WTC11 (cell line): Measurements from ENCODE around the gene ITM2C. TPM values are rescaled to one million over a fixed set of nuclear protein-coding genes. Genes with fewer than 3 reads are reported as not detected.

Source experiments
- ATAC-seq: fragments of 200-7000 bp; cut with Tn5 transposase; 2 replicates; pipeline ENCODE4 v1.10.0; 2021; ENCODE audit warnings: mild to moderate bottlenecking, moderate library complexity
- CTCF ChIA-PET: fragments of 300-600 bp; sonication (Branson Sonifier 250); formaldehyde crosslinking; loops from one replicate; lab custom pipeline; 2021; ENCODE audit warnings: antibody characterized with exemption; lab: Charles Lee
- POLR2A ChIA-PET: fragments of 350-600 bp; sonication (Branson Sonifier 250); formaldehyde crosslinking; loops from one replicate; lab custom pipeline; 2021; ENCODE audit warnings: antibody characterized with exemption; lab: Charles Lee
- DNase-seq: peaks from one replicate; pipeline ENCODE4 v3.0.0; 2021; ENCODE audit warnings: low spot score
- H3K27ac Mint-ChIP-seq: 2 replicates; pipeline ENCODE4 v1.8.0; 2021; ENCODE audit warnings: mixed read lengths
- H3K27me3 Mint-ChIP-seq: 2 replicates; pipeline ENCODE4 v1.8.0; 2021; ENCODE audit warnings: low read depth, mild to moderate bottlenecking, moderate library complexity, mixed read lengths
- H3K36me3 Mint-ChIP-seq: 2 replicates; pipeline ENCODE4 v1.8.0; 2021; ENCODE audit warnings: mixed read lengths
- H3K4me1 Mint-ChIP-seq: 2 replicates; pipeline ENCODE4 v1.8.0; 2022; ENCODE audit warnings: mixed read lengths
- H3K4me3 Mint-ChIP-seq: 2 replicates; pipeline ENCODE4 v1.8.0; 2021; ENCODE audit warnings: mild to moderate bottlenecking, moderate library complexity, mixed read lengths
- H3K9me3 Mint-ChIP-seq: 2 replicates; pipeline ENCODE4 v1.8.0; 2021; ENCODE audit warnings: mixed read lengths
- ATF3 ChIP-seq: sonication (generic); formaldehyde crosslinking; conservative IDR thresholded peaks from 2 replicates; pipeline ENCODE4 v1.8.1; 2022; ENCODE audit warnings: mild to moderate bottlenecking, missing genetic modification reagents
- CREM ChIP-seq: sonication (generic); formaldehyde crosslinking; IDR thresholded peaks from 2 replicates; pipeline ENCODE4 v1.8.1; 2022; ENCODE audit warnings: mild to moderate bottlenecking, missing genetic modification reagents, moderate library complexity
- E2F5 ChIP-seq: sonication (generic); formaldehyde crosslinking; IDR thresholded peaks from 2 replicates; pipeline ENCODE4 v1.8.1; 2022; ENCODE audit warnings: mild to moderate bottlenecking, moderate library complexity, missing genetic modification reagents
- ETV6 ChIP-seq: sonication (generic); formaldehyde crosslinking; IDR thresholded peaks from 2 replicates; pipeline ENCODE4 v1.8.1; 2022; ENCODE audit warnings: mild to moderate bottlenecking, missing genetic modification reagents
- FOXP4 ChIP-seq: sonication (generic); formaldehyde crosslinking; IDR thresholded peaks from 2 replicates; pipeline ENCODE4 v1.8.0; 2022; ENCODE audit warnings: mild to moderate bottlenecking, missing genetic modification reagents
- IRF1 ChIP-seq: sonication (generic); formaldehyde crosslinking; IDR thresholded peaks from 2 replicates; pipeline ENCODE4 v1.8.0; 2023; ENCODE audit warnings: missing genetic modification reagents
- JAZF1 ChIP-seq: fragments of 250-450 bp; sonication (Bioruptor Pico); IDR thresholded peaks from 2 replicates; pipeline ENCODE4 v1.9.0; 2021; ENCODE audit warnings: moderate library complexity, mild to moderate bottlenecking, inconsistent platforms
- MAX ChIP-seq: sonication (generic); formaldehyde crosslinking; IDR thresholded peaks from 2 replicates; pipeline ENCODE4 v1.8.0; 2022; ENCODE audit warnings: mild to moderate bottlenecking, missing genetic modification reagents
- MXD4 ChIP-seq: fragments of 250-450 bp; sonication (Bioruptor Pico); IDR thresholded peaks from 2 replicates; pipeline ENCODE4 v1.8.0; 2021; ENCODE audit warnings: mild to moderate bottlenecking, moderate library complexity, borderline replicate concordance
- NFYB ChIP-seq: sonication (generic); formaldehyde crosslinking; conservative IDR thresholded peaks from 2 replicates; pipeline ENCODE4 v1.8.0; 2022; ENCODE audit warnings: low read depth, missing genetic modification reagents
- NR2C2 ChIP-seq: sonication (generic); formaldehyde crosslinking; IDR thresholded peaks from 2 replicates; pipeline ENCODE4 v1.8.0; 2022; ENCODE audit warnings: mild to moderate bottlenecking, missing genetic modification reagents
- PREB ChIP-seq: sonication (generic); formaldehyde crosslinking; IDR thresholded peaks from 2 replicates; pipeline ENCODE4 v1.8.1; 2022; ENCODE audit warnings: mild to moderate bottlenecking, missing genetic modification reagents, moderate library complexity, borderline replicate concordance
- TEAD4 ChIP-seq: sonication (generic); formaldehyde crosslinking; IDR thresholded peaks from 2 replicates; pipeline ENCODE4 v1.8.0; 2022; ENCODE audit warnings: mild to moderate bottlenecking, missing genetic modification reagents
- TP53 ChIP-seq: sonication (generic); formaldehyde crosslinking; IDR thresholded peaks from 2 replicates; pipeline ENCODE4 v1.8.1; 2023; ENCODE audit warnings: mild to moderate bottlenecking, missing genetic modification reagents
- USF1 ChIP-seq: sonication (generic); formaldehyde crosslinking; IDR thresholded peaks from 2 replicates; pipeline ENCODE4 v1.8.0; 2022; ENCODE audit warnings: mild to moderate bottlenecking, missing genetic modification reagents
- ZBTB43 ChIP-seq: sonication (generic); formaldehyde crosslinking; IDR thresholded peaks from 2 replicates; pipeline ENCODE4 v1.8.1; 2023; ENCODE audit warnings: mild to moderate bottlenecking, missing genetic modification reagents
- ZNF138 ChIP-seq: sonication (generic); formaldehyde crosslinking; conservative IDR thresholded peaks from 2 replicates; pipeline ENCODE4 v1.8.1; 2022; ENCODE audit warnings: mild to moderate bottlenecking, moderate library complexity, missing genetic modification reagents
- total RNA-seq: library from RNA; stranded (reverse); gene quantifications from 3 replicates; pipeline ENCODE4 v1.2.3, GENCODE V29; 2021

The ITM2C gene
- total RNA-seq, 1 experiment from 2014 or later, result 316 TPM

GRCh38 chr2:230891064-230891463, 26.3 kb downstream of the ITM2C start:
- TF ChIP-seq FOXP4 (CRISPR knock-in tag), result no peak
- TF ChIP-seq ZBTB43 (CRISPR knock-in tag), result no peak
- no peak for TF ChIP-seq CREM (CRISPR knock-in tag)
- no peak for TF ChIP-seq PREB
- H3K27me3 Mint-ChIP-seq, result no peaks in the 10 kb centered on the region; the same call in 1 of the 2 replicates
- DNase-seq (no peak), ATAC-seq (no peak)
- no peaks in the 10 kb centered on the region for H3K36me3 Mint-ChIP-seq
- H3K4me1 Mint-ChIP-seq, result peaks cover 28% of the 10 kb centered on the region
- POLR2A ChIA-PET, result no interaction called here
- 0 out of 2 replicates have a peak, but pooled peaks cover 3% of the 10 kb centered on the region for H3K9me3 Mint-ChIP-seq
- CTCF ChIA-PET, result interaction anchor here (1.0 to 3.1 kb wide), 4 partner anchors 33 to 162 kb away, joined by 3 to 14 read pairs (median 6); partner anchors contain the start of gene GPR55
- no peak overlapping the region for H3K27ac Mint-ChIP-seq
- no peak overlapping the region for H3K4me3 Mint-ChIP-seq

GRCh38 chr2:230891509-230891908, 26.8 kb downstream of the ITM2C start:
- ChIA-PET CTCF (interaction anchor here (1.0 to 3.1 kb wide), 4 partner anchors 33 to 162 kb away, joined by 3 to 14 read pairs (median 6); partner anchors contain the start of gene GPR55), POLR2A (no interaction called here)
- Mint-ChIP-seq H3K9me3 (0 out of 2 replicates have a peak, but pooled peaks cover 3% of the 10 kb centered on the region), H3K4me3 (no peak overlapping the region), H3K27ac (no peak overlapping the region), H3K4me1 (peaks cover 23% of the 10 kb centered on the region), H3K27me3 (no peaks in the 10 kb centered on the region; the same call in 1 of the 2 replicates), H3K36me3 (no peaks in the 10 kb centered on the region)
- TF ChIP-seq USF1 (CRISPR knock-in tag) (no peak), ZNF138 (CRISPR knock-in tag) (no peak), E2F5 (CRISPR knock-in tag) (no peak), ATF3 (CRISPR knock-in tag) (no peak), IRF1 (no peak), TEAD4 (CRISPR knock-in tag) (no peak), MXD4 (CRISPR knock-in tag) (no peak), NFYB (CRISPR knock-in tag) (no peak), MAX (no peak), ETV6 (no peak), TP53 (CRISPR knock-in tag) (no peak), FOXP4 (CRISPR knock-in tag) (no peak), JAZF1 (CRISPR knock-in tag) (no peak), NR2C2 (CRISPR knock-in tag) (no peak)
- ATAC-seq, result no peak
- no peak for DNase-seq
